ENCODE measurements around the gene PEX5L. TPM values are rescaled to one million over a fixed set of nuclear protein-coding genes. Genes with fewer than 3 reads are reported as not detected.

PEX5L gene
- total RNA-seq, 3 donors from 2014 or later: 0.12 to 0.78 (median 0.25) TPM

DNA sequence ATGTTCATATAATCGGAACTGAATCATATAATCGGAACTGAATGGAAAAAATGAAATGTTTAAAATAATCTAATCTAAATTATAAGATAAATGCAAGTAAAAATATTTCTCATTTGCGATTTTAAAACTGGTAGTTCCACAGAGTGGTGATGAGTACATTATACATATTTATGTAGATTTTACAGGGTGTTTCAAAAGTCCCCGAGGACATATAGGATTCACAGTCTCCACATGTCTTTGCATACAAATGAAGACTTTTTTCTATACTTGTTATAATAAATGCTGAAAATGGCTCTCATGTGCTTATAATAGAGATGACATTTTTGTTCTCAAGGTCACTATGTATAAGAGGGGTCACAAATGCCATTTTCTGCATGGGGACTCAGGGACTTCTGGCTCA is 139.5 kb downstream of the PEX5L start:
- TF ChIP-seq, protein P1, sequence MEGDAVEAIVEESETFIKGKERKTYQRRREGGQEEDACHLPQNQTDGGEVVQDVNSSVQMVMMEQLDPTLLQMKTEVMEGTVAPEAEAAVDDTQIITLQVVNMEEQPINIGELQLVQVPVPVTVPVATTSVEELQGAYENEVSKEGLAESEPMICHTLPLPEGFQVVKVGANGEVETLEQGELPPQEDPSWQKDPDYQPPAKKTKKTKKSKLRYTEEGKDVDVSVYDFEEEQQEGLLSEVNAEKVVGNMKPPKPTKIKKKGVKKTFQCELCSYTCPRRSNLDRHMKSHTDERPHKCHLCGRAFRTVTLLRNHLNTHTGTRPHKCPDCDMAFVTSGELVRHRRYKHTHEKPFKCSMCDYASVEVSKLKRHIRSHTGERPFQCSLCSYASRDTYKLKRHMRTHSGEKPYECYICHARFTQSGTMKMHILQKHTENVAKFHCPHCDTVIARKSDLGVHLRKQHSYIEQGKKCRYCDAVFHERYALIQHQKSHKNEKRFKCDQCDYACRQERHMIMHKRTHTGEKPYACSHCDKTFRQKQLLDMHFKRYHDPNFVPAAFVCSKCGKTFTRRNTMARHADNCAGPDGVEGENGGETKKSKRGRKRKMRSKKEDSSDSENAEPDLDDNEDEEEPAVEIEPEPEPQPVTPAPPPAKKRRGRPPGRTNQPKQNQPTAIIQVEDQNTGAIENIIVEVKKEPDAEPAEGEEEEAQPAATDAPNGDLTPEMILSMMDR (IDR thresholded peaks at IDR 0.05): no peak
- ATAC-seq (no peak), DNase-seq (no peak)
- intact Hi-C loops (cut with DNase I, micrococcal nuclease): no loop called here
- Histone ChIP-seq H3K4me3 (no peak overlapping the region), H3K9me3 (no peaks in the 10 kb centered on the region), H3K4me1 (ENCODE audit: low read depth) (no peaks in the 10 kb centered on the region), H3K36me3 (ENCODE audit: low read depth) (no peaks in the 10 kb centered on the region)

DNA sequence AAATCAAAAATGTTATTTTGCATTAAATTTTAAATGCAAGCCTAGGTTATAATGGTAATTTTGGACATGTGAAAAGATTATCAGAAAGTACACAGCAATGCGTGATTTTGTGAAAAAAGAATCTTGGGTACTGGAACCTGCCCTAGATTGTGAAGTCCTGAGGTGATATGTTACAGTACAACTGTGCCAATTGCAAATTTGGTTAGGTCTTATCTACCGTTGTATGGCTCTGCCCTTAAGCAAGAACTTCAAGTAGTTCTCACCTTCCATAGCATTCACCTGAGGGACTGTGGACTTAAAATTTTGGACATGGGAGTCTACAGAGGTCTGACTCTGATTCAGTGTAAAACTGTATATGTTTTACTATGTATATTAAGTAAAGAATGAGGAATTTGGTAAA is 140.2 kb downstream of the PEX5L start:
- intact Hi-C loops (cut with DNase I, micrococcal nuclease): no loop called here
- TF ChIP-seq, protein P1 (IDR thresholded peaks at IDR 0.05): no peak
- no peaks in the 10 kb centered on the region for H3K4me1 ChIP-seq (ENCODE audit: low read depth)
- no peaks in the 10 kb centered on the region for H3K36me3 ChIP-seq (ENCODE audit: low read depth)
- no peaks in the 10 kb centered on the region for H3K9me3 ChIP-seq
- no peak overlapping the region for H3K4me3 ChIP-seq
- ATAC-seq (no peak), DNase-seq (no peak)

DNA sequence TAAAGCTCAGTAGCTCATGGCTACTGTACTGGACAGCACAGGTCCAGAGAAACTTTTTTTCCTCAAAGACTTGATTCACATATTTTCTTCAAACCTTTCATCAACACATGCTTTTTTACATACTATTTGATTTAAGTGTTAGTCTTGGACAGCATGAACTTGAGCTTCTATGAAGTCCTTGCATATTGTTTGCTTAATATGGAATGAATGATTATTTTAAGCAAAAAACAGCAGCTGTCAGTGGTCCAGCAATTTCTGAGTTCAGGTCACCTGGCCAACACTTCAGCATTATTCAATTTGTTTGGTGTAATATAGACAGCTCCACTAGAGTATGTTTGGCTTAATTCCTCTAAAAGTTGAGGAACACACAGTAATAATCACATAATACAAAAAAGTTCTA is 141.4 kb downstream of the PEX5L start:
- DNase-seq (no peak), ATAC-seq (no peak)
- TF ChIP-seq, protein P1 (IDR thresholded peaks at IDR 0.05): no peak
- intact Hi-C loops (cut with DNase I, micrococcal nuclease): no loop called here
- Histone ChIP-seq H3K4me3 (no peak overlapping the region), H3K9me3 (no peaks in the 10 kb centered on the region), H3K4me1 (ENCODE audit: low read depth) (no peaks in the 10 kb centered on the region), H3K36me3 (ENCODE audit: low read depth) (no peaks in the 10 kb centered on the region)

GRCh38 chr3:179887295-179887943 is 149.3 kb downstream of the PEX5L start:
- TF ChIP-seq, protein P1 (IDR thresholded peaks at IDR 0.05): no peak
- ATAC-seq (no peak), DNase-seq (no peak)
- no peaks in the 10 kb centered on the region for H3K9me3 ChIP-seq
- intact Hi-C loops (cut with DNase I, micrococcal nuclease): no loop called here
- H3K4me1 ChIP-seq (ENCODE audit: low read depth): no peaks in the 10 kb centered on the region
- H3K4me3 ChIP-seq: no peak overlapping the region
- no peaks in the 10 kb centered on the region for H3K36me3 ChIP-seq (ENCODE audit: low read depth)

DNA sequence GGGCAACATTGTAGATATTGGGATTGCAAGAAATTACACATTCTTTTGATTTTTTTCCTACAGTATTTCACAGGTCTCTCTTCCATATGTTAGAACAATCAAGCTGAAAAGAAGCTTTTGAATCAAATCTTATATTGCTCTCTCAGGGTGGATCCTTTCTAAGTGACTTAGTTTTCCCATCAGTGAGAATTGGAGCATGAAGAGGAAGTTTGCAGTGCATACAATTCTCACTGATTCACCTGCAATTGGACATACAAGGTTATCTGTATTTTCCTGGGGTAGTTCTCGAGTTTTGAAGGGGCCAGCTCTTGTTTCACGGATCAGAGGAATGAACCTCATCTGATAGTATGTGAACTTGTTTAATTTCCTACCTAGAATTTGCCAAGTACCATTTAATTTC is 150.8 kb downstream of the PEX5L start:
- intact Hi-C loops (cut with DNase I, micrococcal nuclease): no loop called here
- TF ChIP-seq, protein P1 (IDR thresholded peaks at IDR 0.05): no peak
- H3K36me3 ChIP-seq (ENCODE audit: low read depth): no peaks in the 10 kb centered on the region
- no peaks in the 10 kb centered on the region for H3K9me3 ChIP-seq
- H3K4me3 ChIP-seq: no peak overlapping the region
- ATAC-seq (no peak), DNase-seq (no peak)
- no peaks in the 10 kb centered on the region for H3K4me1 ChIP-seq (ENCODE audit: low read depth)

- H3K4me1 ChIP-seq (ENCODE audit: low read depth): no peaks in the 10 kb centered on the region
- ATAC-seq: no peak
- H3K4me3 ChIP-seq: no peak overlapping the region
- no peak for DNase-seq
- no peaks in the 10 kb centered on the region for H3K9me3 ChIP-seq
- intact Hi-C loops (cut with DNase I, micrococcal nuclease): no loop called here
- TF ChIP-seq, protein P1 (IDR thresholded peaks at IDR 0.05): no peak
- no peaks in the 10 kb centered on the region for H3K36me3 ChIP-seq (ENCODE audit: low read depth)
Measured at GRCh38 chr3:179884136-179884535, 152.6 kb downstream of the PEX5L start.

Measured in mucosa of descending colon (tissue), 3 donors.